Endothelial cell of umbilical vein (primary cell): Measurements from ENCODE around the gene FTSJ1. TPM values are rescaled to one million over a fixed set of nuclear protein-coding genes. Genes with fewer than 3 reads are reported as not detected.

ENCODE experiments used
- BruUV-seq: library from RNA; stranded (reverse); fragments of 400-500 nt; replicated peaks from 2 replicates; lab custom pipeline; 2021; lab: Mats Ljungman, UMichigan
- CTCF ChIA-PET: fragments of 300-600, 350-600 bp; sonication (Branson Sonifier 250); formaldehyde crosslinking; loops from one replicate; lab custom pipeline; 2021; ENCODE audit warnings: antibody characterized with exemption, inconsistent platforms; lab: Charles Lee
- POLR2A ChIA-PET: fragments of 300-600, 350-600 bp; sonication (Branson Sonifier 250); formaldehyde crosslinking; loops from one replicate; lab custom pipeline; 2021; ENCODE audit warnings: antibody characterized with exemption, inconsistent platforms; lab: Charles Lee
- DNase-seq: peaks from one replicate; pipeline ENCODE4 v3.0.0-alpha.2; 2011; ENCODE audit warnings: low read depth, low spot score
- FAIRE-seq: peaks from 2 replicates; lab custom pipeline; 2011; peaks lifted over from hg19 to GRCh38; lab: Jason Lieb, UNC
- H2AFZ ChIP-seq: 2 replicates; pipeline ENCODE4 v1.6.0; 2012; ENCODE audit warnings: low read depth, low read length, control low read depth, inconsistent platforms
- H3K27ac ChIP-seq: 2 replicates; pipeline ENCODE4 v1.5.1; 2011; ENCODE audit warnings: low read depth, mild to moderate bottlenecking, control low read depth, low read length, moderate library complexity; ENCODE audit not compliant: insufficient read depth
- H3K27me3 ChIP-seq, 2 experiments: 2 replicates each; pipeline versions ENCODE4 v1.6.0 to v1.6.1; 2011; ENCODE audit warnings: low read length in 2 of 2, mixed read lengths in 1 of 2; ENCODE audit not compliant: control insufficient read depth in 2 of 2, insufficient read depth in 2 of 2
- H3K36me3 ChIP-seq, 2 experiments: 2 replicates in 1 of 2; 3 replicates in 1 of 2; pipeline ENCODE4 v1.5.1; 2011; ENCODE audit warnings: low read length in 2 of 2, mild to moderate bottlenecking in 1 of 2, moderate library complexity in 1 of 2; ENCODE audit not compliant: control insufficient read depth in 2 of 2, insufficient read depth in 2 of 2; ENCODE audit errors: extremely low read depth in 1 of 2
- H3K4me1 ChIP-seq: 3 replicates; pipeline ENCODE4 v1.5.1; 2011; ENCODE audit warnings: mild to moderate bottlenecking, low read length; ENCODE audit not compliant: control insufficient read depth, insufficient read depth; ENCODE audit errors: extremely low read depth
- H3K4me2 ChIP-seq: 2 replicates; pipeline ENCODE4 v1.6.1; 2011; ENCODE audit warnings: low read length, control low read depth, mixed read lengths; ENCODE audit not compliant: insufficient read depth
- H3K4me3 ChIP-seq, 3 experiments: fragments of 200-600 bp in 1 of 3; sonication (generic), shearing (Covaris generic) in 1 of 3; replicated peaks in 1 of 3; 2 replicates each; pipeline ENCODE4 v1.5.1; 2011 to 2016; ENCODE audit warnings: control low read depth in 3 of 3, low read length in 3 of 3, mild to moderate bottlenecking in 2 of 3, inconsistent platforms in 1 of 3, low read depth in 1 of 3, moderate library complexity in 1 of 3; ENCODE audit not compliant: insufficient read depth in 1 of 3
- H3K79me2 ChIP-seq: 2 replicates; pipeline ENCODE4 v1.6.0; 2012; ENCODE audit warnings: low read length, inconsistent platforms; ENCODE audit not compliant: control insufficient read depth, insufficient read depth
- H3K9ac ChIP-seq: replicated peaks from 2 replicates; pipeline ENCODE3; 2011; ENCODE audit warnings: low read length, control low read depth; ENCODE audit not compliant: insufficient read depth; ENCODE audit errors: extremely low read depth
- H3K9me1 ChIP-seq: replicated peaks from 3 replicates; pipeline ENCODE4 v1.6.0; 2011; ENCODE audit warnings: mild to moderate bottlenecking, low read length; ENCODE audit not compliant: control insufficient read depth, insufficient read depth; ENCODE audit errors: extremely low read depth
- H3K9me3 ChIP-seq: replicated peaks from 2 replicates; pipeline ENCODE4 v1.5.1; 2012; ENCODE audit warnings: low read length, inconsistent platforms; ENCODE audit not compliant: control insufficient read depth, insufficient read depth
- H4K20me1 ChIP-seq: replicated peaks from 2 replicates; pipeline ENCODE3; 2011; ENCODE audit warnings: mild to moderate bottlenecking, low read length; ENCODE audit not compliant: control insufficient read depth, insufficient read depth; ENCODE audit errors: extremely low read depth
- EZH2 ChIP-seq: IDR thresholded peaks from 2 replicates; pipeline ENCODE4 v1.6.1; 2012; ENCODE audit warnings: borderline replicate concordance, low read depth, mild to moderate bottlenecking, moderate library complexity, low read length, inconsistent platforms; ENCODE audit not compliant: severe bottlenecking
- FOS ChIP-seq: IDR thresholded peaks from 2 replicates; pipeline ENCODE4 v1.6.1; 2011; ENCODE audit warnings: mild to moderate bottlenecking, low read length, moderate library complexity, borderline replicate concordance; ENCODE audit not compliant: insufficient read depth
- GATA2 ChIP-seq: IDR thresholded peaks from 2 replicates; pipeline ENCODE4 v1.7.0; 2011; ENCODE audit warnings: low read depth, mild to moderate bottlenecking, moderate library complexity, mixed read lengths, low read length; ENCODE audit not compliant: insufficient read length, insufficient read depth
- JUN ChIP-seq: IDR thresholded peaks from 2 replicates; pipeline ENCODE4 v1.6.1; 2011; ENCODE audit warnings: borderline replicate concordance, low read depth; ENCODE audit not compliant: insufficient read length, insufficient read depth
- MYC ChIP-seq: IDR thresholded peaks from one replicate; pipeline ENCODE4 v1.6.1; 2011; ENCODE audit warnings: mild to moderate bottlenecking, low read depth, low read length
- POLR2A ChIP-seq: IDR thresholded peaks from 2 replicates; pipeline ENCODE4 v1.6.1; 2012; ENCODE audit warnings: low read depth, mild to moderate bottlenecking, control low read depth, low read length
- POLR2AphosphoS5 ChIP-seq: IDR thresholded peaks from 2 replicates; pipeline ENCODE4 v1.6.1; 2012; ENCODE audit warnings: low read depth, mild to moderate bottlenecking, control low read depth, low read length, moderate library complexity; ENCODE audit not compliant: insufficient read depth
- dilution Hi-C: fragments of 300-500 bp; cut with MboI; formaldehyde crosslinking; loops from one replicate; pipeline ENCODE4 v1.15.0; 2019; ENCODE audit warnings: low sequenced_read_pairs; ENCODE audit not compliant: extremely low pct_ligation_motif_present
- intact Hi-C: fragments of 100-400 bp; cut with micrococcal nuclease; formaldehyde crosslinking; loops from one replicate; pipeline ENCODE4 v1.10.0; 2022
- polyA plus RNA-seq, 4 experiments: library from polyadenylated mRNA; depleted of rRNA in 3 of 4; stranded (reverse) in 3 of 4; unstranded in 1 of 4; fragments of >200 nt; gene quantifications; 2 replicates each; pipeline versions ENCODE4 v1.2.1 to v1.2.3, GENCODE V29; 2011 to 2012; ENCODE audit warnings: missing spikeins in 1 of 4
- total RNA-seq: library from RNA; stranded (reverse); gene quantifications from 2 replicates; pipeline ENCODE4 v1.2.3, GENCODE V29; 2021
- TF ChIP-seq, protein P1 (sequence below): IDR thresholded peaks from 2 replicates; pipeline ENCODE4 v1.6.1; 2011; ENCODE audit not compliant: insufficient read depth, insufficient read length
- TF ChIP-seq, protein P2 (sequence below), 2 donors: IDR thresholded peaks; 1 replicate in 1 of 2; 2 replicates in 1 of 2; pipeline ENCODE4 v1.5.1; 2011; ENCODE audit warnings: low read length in 2 of 2, mild to moderate bottlenecking in 2 of 2, moderate library complexity in 2 of 2, control low read depth in 1 of 2, inconsistent platforms in 1 of 2, low read depth in 1 of 2; ENCODE audit not compliant: insufficient read depth in 1 of 2; ENCODE audit errors: extremely low read depth in 1 of 2

The FTSJ1 gene
- total and polyA plus RNA-seq, 2 donors (not counting 3 experiments of a cell fraction or from before 2014, with no cell fraction given) = 59.9 to 63.9 TPM

DNA sequence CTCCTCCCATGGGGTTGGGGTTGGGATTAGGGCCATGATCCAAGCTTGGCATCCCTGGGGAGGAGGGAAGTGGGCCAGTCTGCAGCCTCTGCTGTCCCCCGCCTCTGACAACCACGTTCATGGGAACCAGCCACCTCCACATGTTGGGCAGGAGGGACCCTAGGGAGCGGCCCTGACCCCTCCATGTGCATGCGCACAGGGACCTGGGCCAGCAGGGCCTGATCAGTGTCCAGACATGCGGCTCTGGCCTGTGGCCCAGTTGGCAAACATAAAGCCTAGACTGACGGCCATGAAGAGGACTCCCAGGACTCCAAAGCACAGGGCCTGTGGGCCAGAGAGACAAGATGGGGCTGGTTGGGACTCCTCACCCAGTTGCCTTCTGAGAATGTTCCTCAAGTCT, 17.3 kb upstream of the FTSJ1 start:
- H3K4me2 ChIP-seq = no peak overlapping the region
- no peaks in the 10 kb centered on the region for H3K9me1 ChIP-seq
- no peak for FAIRE-seq
- DNase-seq = no peak
- TF ChIP-seq, protein P1, sequence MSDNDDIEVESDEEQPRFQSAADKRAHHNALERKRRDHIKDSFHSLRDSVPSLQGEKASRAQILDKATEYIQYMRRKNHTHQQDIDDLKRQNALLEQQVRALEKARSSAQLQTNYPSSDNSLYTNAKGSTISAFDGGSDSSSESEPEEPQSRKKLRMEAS = no peak
- TF ChIP-seq FOS (no peak), JUN (no peak), POLR2AphosphoS5 (no peak), GATA2 (no peak), MYC (no peak), POLR2A (no peak), EZH2 (no peak)
- TF ChIP-seq, protein P2, sequence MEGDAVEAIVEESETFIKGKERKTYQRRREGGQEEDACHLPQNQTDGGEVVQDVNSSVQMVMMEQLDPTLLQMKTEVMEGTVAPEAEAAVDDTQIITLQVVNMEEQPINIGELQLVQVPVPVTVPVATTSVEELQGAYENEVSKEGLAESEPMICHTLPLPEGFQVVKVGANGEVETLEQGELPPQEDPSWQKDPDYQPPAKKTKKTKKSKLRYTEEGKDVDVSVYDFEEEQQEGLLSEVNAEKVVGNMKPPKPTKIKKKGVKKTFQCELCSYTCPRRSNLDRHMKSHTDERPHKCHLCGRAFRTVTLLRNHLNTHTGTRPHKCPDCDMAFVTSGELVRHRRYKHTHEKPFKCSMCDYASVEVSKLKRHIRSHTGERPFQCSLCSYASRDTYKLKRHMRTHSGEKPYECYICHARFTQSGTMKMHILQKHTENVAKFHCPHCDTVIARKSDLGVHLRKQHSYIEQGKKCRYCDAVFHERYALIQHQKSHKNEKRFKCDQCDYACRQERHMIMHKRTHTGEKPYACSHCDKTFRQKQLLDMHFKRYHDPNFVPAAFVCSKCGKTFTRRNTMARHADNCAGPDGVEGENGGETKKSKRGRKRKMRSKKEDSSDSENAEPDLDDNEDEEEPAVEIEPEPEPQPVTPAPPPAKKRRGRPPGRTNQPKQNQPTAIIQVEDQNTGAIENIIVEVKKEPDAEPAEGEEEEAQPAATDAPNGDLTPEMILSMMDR (IDR thresholded peaks at IDR 0.05; ENCODE audit: extremely low read depth in 1 of 2, insufficient read depth in 1 of 2, low read depth in 1 of 2, low read length in 2 of 2) = no peak
- no peak overlapping the region for H3K9ac ChIP-seq
- no TSS peak for BruUV-seq
- dilution Hi-C loops = no loop called here
- intact Hi-C loops = no loop called here
- no peak overlapping the region for H2AFZ ChIP-seq
- ChIA-PET POLR2A (no interaction called here), CTCF (no interaction called here)
- H3K4me3 ChIP-seq = no peak overlapping the region
- H4K20me1 ChIP-seq = no peaks in the 10 kb centered on the region
- H3K9me3 ChIP-seq = no peaks in the 10 kb centered on the region
- no peaks in the 10 kb centered on the region for H3K79me2 ChIP-seq
- no peaks in the 10 kb centered on the region for H3K4me1 ChIP-seq
- H3K27ac ChIP-seq = no peak overlapping the region
- H3K36me3 ChIP-seq = no peaks in the 10 kb centered on the region
- no peaks in the 10 kb centered on the region for H3K27me3 ChIP-seq
